ENCODE measurements around the gene STC2. TPM values are rescaled to one million over a fixed set of nuclear protein-coding genes. Genes with fewer than 3 reads are reported as not detected.

Gene STC2
- total and polyA plus RNA-seq, 2 of the 8 experiments (the other 6 are each of a cell fraction or from before 2014, with no cell fraction given): 26.4 to 53.1 TPM

DNA sequence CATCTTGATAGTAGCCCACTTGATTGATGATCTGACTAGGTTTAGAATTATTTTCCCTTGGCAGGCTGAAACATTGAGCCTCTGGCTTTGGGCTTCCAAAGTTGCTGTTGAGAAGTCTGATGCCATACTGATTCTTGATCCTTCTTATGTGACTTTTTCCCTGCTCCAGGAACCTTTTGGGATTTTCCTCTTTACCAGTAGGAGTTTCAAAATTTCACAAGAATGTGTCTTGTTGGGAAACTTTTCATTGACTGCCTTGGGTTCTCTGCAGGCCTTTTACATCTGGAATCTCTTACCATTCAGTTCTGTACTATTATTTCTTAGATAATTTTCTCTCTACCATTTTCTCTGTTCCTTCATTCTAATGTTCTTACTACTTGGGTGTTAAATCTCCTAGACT, 20.0 kb downstream of the STC2 start:
- H3K4me2 ChIP-seq (ENCODE audit: insufficient read depth in 1 of 2, low read depth in 2 of 2, low read length in 2 of 2): no peak overlapping the region
- no peak overlapping the region for H2BK5ac ChIP-seq (ENCODE audit: low read depth, low read length)
- no peak overlapping the region for H4K8ac ChIP-seq (ENCODE audit: extremely low read depth, insufficient read depth, low read length)
- H2AFZ ChIP-seq (ENCODE audit: low read length): no peak overlapping the region
- no peak overlapping the region for H2AK5ac ChIP-seq (ENCODE audit: low read depth, low read length)
- H3K27me3 ChIP-seq (replicated peaks in 1 of 4; ENCODE audit: control insufficient read depth in 3 of 4, extremely low read depth in 1 of 4, insufficient read depth in 3 of 4, low read length in 3 of 4): no peaks in the 10 kb centered on the region; a peak in 3 of 7 replicates
- H4K20me1 ChIP-seq (replicated peaks in 1 of 2; ENCODE audit: control insufficient read depth in 1 of 2, insufficient read depth in 2 of 2, low read length in 2 of 2): no peaks in the 10 kb centered on the region
- no peak overlapping the region for H3K9ac ChIP-seq (replicated peaks in 1 of 4; ENCODE audit: extremely low read depth in 1 of 4, low read depth in 3 of 4, low read length in 3 of 4)
- no peak overlapping the region for H3K18ac ChIP-seq (ENCODE audit: extremely low read depth, low read length)
- H3K79me1 ChIP-seq (ENCODE audit: low read depth, low read length): no peaks in the 10 kb centered on the region
- H3K4me3 ChIP-seq (ENCODE audit: extremely low read depth in 1 of 4, insufficient read depth in 2 of 4, low read depth in 3 of 4, low read length in 4 of 4): no peak overlapping the region
- H3K9me3 ChIP-seq (ENCODE audit: insufficient read depth in 2 of 2, low read depth in 1 of 2, low read length in 1 of 2): peaks cover 8 to 12% of the 10 kb centered on the region in 2 experiments; a peak in 3 of 4 replicates
- DNase-seq (ENCODE audit: low read depth in 1 of 2, low spot score in 2 of 2): no peak
- H3K14ac ChIP-seq (ENCODE audit: insufficient read length): no peak overlapping the region
- H3K4ac ChIP-seq (replicated peaks; ENCODE audit: insufficient read length, low read depth, low read length): no peak overlapping the region
- no peaks in the 10 kb centered on the region for H3K79me2 ChIP-seq (ENCODE audit: control insufficient read depth in 1 of 2, insufficient read depth in 2 of 2, low read length in 2 of 2)
- H4K91ac ChIP-seq (replicated peaks; ENCODE audit: insufficient read length, low read length): no peak overlapping the region
- no peak overlapping the region for H3K56ac ChIP-seq (replicated peaks; ENCODE audit: insufficient read length, low read depth, low read length)
- no peak overlapping the region for H2BK120ac ChIP-seq (replicated peaks; ENCODE audit: low read depth, low read length)
- H2BK20ac ChIP-seq (ENCODE audit: low read length): no peak overlapping the region
- CTCF ChIA-PET (ENCODE audit: partially characterized antibody): interaction anchor here (5.5 kb wide), 1 partner anchor 12 kb away, joined by 30 read pairs; no protein-coding TSS in a partner anchor
- H3K23ac ChIP-seq (ENCODE audit: insufficient read length): no peak overlapping the region
- no peak overlapping the region for H4K5ac ChIP-seq (ENCODE audit: insufficient read length, low read depth, low read length)
- H3K36me3 ChIP-seq (ENCODE audit: control insufficient read depth in 2 of 4, insufficient read depth in 4 of 4, low read length in 3 of 4): no peaks in the 10 kb centered on the region
- peaks cover 7 to 15% (median 13%) of the 10 kb centered on the region in 4 experiments; a peak in 6 of 7 replicates for H3K4me1 ChIP-seq (replicated peaks in 1 of 4; ENCODE audit: control insufficient read depth in 3 of 4, insufficient read depth in 4 of 4, low read length in 3 of 4)
- POLR2A ChIA-PET (ENCODE audit: partially characterized antibody): interaction anchor here (0.8 to 25.8 kb wide), 3 partner anchors 8 to 22 kb away, joined by 3 to 536 read pairs (median 3); no protein-coding TSS in a partner anchor
- FAIRE-seq: no peak
- H2BK12ac ChIP-seq (ENCODE audit: low read depth, low read length): no peak overlapping the region
- no peaks in the 10 kb centered on the region for H3K23me2 ChIP-seq (ENCODE audit: low read depth, low read length)
- no peak overlapping the region for H3K27ac ChIP-seq (ENCODE audit: low read depth, low read length)
- no peak overlapping the region for H2BK15ac ChIP-seq (ENCODE audit: low read length)
- no peak for TF ChIP-seq POU5F1 (IDR thresholded peaks at IDR 0.05; ENCODE audit: low read depth, low read length)
- no peak for TF ChIP-seq NRF1 (IDR thresholded peaks at IDR 0.05; ENCODE audit: low read depth, low read length)
- no peak for TF ChIP-seq CTCF (IDR thresholded peaks at IDR 0.05; ENCODE audit: control extremely low read depth in 1 of 3, insufficient read depth in 1 of 3, low read depth in 1 of 3, low read length in 3 of 3)
- TF ChIP-seq KDM4A (IDR thresholded peaks at IDR 0.05; ENCODE audit: low read depth, low read length, severe bottlenecking): no peak
- TF ChIP-seq CREB1 (IDR thresholded peaks at IDR 0.05): no peak
- TF ChIP-seq SIX5 (IDR thresholded peaks at IDR 0.05; ENCODE audit: low read depth, low read length): no peak
